ENCODE measurements around the gene PRPF38A. TPM values are rescaled to one million over a fixed set of nuclear protein-coding genes. Genes with fewer than 3 reads are reported as not detected.

PRPF38A gene
- total RNA-seq, 1 donor, result 12.4 TPM

DNA sequence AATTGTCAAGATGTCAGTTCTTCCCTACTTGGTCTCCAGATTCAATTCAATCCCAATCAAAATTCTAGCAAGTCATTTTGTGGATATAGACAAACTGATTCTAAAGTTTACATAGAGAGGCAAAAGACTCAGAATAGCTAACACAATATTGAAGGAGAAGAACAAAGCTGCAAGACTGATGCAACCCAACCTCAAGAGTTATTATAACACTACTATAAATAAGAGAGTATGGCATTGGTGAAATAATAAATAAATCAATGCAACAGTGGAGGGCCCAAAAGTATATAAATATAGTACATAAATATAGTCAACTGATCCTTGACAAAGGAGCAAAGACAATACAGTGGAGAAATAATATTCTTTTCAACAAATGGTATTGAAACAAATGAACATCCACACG lies 49.7 kb downstream of the PRPF38A start:
- DNase-seq (ENCODE audit: low read depth), result peak; percentile 7

DNA sequence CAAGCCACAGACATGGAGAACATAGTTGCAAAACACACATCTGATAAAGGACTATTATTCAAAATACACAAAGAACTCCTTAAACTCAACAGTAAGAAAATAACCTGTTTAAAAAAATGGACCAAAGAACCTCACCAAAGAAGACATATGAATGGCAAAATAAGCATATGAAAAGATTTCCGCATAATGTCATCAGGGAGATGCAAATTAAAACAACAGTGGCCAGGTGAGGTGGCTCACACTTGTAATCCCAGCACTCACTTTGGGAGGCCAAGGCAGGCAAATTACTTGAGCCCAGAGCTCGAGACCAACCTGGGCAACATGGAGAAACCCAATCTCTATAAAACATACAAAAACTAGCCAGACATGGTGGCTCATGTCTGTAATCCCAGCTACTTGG lies 50.4 kb downstream of the PRPF38A start:
- TF ChIP-seq, protein P1, sequence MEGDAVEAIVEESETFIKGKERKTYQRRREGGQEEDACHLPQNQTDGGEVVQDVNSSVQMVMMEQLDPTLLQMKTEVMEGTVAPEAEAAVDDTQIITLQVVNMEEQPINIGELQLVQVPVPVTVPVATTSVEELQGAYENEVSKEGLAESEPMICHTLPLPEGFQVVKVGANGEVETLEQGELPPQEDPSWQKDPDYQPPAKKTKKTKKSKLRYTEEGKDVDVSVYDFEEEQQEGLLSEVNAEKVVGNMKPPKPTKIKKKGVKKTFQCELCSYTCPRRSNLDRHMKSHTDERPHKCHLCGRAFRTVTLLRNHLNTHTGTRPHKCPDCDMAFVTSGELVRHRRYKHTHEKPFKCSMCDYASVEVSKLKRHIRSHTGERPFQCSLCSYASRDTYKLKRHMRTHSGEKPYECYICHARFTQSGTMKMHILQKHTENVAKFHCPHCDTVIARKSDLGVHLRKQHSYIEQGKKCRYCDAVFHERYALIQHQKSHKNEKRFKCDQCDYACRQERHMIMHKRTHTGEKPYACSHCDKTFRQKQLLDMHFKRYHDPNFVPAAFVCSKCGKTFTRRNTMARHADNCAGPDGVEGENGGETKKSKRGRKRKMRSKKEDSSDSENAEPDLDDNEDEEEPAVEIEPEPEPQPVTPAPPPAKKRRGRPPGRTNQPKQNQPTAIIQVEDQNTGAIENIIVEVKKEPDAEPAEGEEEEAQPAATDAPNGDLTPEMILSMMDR (IDR thresholded peaks at IDR 0.05; ENCODE audit: insufficient read depth, low read length), result no peak
- H3K4me3 ChIP-seq (ENCODE audit: low read depth, low read length), result no peak overlapping the region
- no peak for DNase-seq (ENCODE audit: low read depth)

More for the DNA sequence above, 49.7 kb downstream of the PRPF38A start:
- H3K4me3 ChIP-seq (ENCODE audit: low read depth, low read length), result no peak overlapping the region
- TF ChIP-seq, protein P1 (IDR thresholded peaks at IDR 0.05; ENCODE audit: insufficient read depth, low read length), result no peak

DNA sequence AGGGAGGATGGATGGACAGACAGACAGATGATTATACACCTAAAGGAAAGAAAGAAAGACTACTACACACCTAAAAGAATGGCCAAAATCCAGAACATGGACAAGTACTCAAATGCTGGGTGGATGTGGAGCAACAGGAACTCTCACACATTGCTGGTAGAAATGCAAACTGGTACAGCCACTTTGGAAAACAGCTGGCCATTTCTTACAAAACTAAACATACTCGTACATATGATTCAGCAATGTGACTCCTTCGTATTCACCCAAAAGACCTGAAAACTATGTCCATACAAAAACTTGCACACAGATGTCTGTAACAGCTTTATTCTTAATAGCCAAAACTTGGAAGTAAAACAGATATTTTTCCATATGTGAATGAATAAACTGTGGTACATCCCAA lies 51.3 kb downstream of the PRPF38A start:
- DNase-seq (ENCODE audit: low read depth), result no peak
- TF ChIP-seq, protein P1 (IDR thresholded peaks at IDR 0.05; ENCODE audit: insufficient read depth, low read length), result no peak
- no peak overlapping the region for H3K4me3 ChIP-seq (ENCODE audit: low read depth, low read length)

DNA sequence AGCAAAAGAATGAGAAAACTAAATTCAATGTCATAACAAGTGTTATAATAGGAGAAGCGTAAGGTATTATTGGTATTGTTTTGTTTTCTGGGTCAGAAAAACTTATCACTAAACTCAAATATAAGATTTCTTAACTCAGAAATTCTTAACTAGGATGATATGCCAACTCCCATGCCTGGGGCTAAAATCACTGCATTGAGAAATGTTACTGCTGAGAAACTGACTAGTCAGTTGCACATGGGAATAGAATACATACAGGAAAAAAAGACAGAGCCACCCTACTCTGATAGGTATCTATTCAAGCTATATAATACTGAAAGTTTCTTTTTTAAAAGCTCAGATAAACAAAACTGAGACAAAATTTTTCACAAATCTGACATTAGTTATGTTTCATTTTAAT lies 56.3 kb downstream of the PRPF38A start:
- DNase-seq (ENCODE audit: low read depth), result peak; percentile 31
- no peak overlapping the region for H3K4me3 ChIP-seq (ENCODE audit: low read depth, low read length)
- TF ChIP-seq, protein P1 (IDR thresholded peaks at IDR 0.05; ENCODE audit: insufficient read depth, low read length), result no peak

DNA sequence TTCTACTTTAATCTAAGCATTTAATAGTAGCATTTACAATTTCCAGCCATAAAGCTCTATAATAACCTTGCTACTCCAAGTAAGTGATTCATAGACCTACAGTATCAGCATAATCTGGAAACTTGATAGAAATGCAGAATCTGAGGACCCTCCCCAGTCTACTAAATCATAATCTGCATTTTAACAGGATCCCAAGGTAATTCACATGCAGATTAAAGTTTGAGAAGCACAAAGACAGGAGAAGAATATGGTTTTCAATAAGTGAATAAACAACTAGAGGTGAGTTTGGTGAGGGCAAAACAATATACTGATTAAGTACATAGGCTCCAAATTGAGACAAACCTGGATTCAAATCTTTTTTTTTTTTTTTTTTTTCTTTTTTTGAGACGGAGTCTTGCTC lies 57.4 kb downstream of the PRPF38A start:
- no peak for DNase-seq (ENCODE audit: low read depth)
- TF ChIP-seq, protein P1 (IDR thresholded peaks at IDR 0.05; ENCODE audit: insufficient read depth, low read length), result no peak
- H3K4me3 ChIP-seq (ENCODE audit: low read depth, low read length), result no peak overlapping the region

DNA sequence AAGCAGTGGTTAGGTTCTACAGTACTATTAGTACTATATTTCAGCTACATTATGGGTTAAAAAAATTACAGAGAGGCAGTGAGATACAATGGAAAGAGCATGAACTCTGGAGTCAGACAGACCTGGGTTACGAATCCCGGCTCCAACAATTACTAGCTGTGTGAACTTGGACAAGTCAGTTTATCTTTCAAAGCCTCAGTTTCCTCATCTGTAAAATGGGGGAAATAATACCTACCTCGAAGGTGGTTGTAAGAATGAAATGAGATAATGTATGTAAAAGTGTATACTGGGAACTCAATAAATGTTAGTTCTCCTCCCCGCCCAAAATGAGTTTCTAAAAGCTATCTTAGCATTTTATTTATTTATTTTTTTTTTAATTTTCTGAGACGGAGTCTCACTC lies 59.5 kb downstream of the PRPF38A start:
- DNase-seq (ENCODE audit: low read depth), result no peak
- TF ChIP-seq, protein P1 (IDR thresholded peaks at IDR 0.05; ENCODE audit: insufficient read depth, low read length), result no peak
- no peak overlapping the region for H3K4me3 ChIP-seq (ENCODE audit: low read depth, low read length)

DNA sequence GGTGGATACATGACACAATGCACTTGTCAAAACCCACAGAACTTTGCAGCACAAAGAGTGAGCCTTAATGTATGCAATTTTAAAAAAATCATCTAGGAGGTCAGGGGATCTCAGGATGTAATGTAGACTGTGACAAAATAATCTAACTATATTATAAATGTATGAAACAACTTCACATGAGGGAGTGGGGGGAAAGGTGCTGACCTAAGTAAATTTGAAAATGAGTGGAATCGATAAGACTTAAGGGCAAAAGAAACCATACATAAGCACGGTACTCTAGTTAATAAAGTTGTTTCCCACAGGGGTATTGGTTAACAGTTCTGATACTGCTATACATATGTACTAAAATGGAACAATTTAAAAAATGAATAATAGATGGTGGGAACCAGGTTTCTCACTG lies 64.7 kb downstream of the PRPF38A start:
- no peak overlapping the region for H3K4me3 ChIP-seq (ENCODE audit: low read depth, low read length)
- TF ChIP-seq, protein P1 (IDR thresholded peaks at IDR 0.05; ENCODE audit: insufficient read depth, low read length), result no peak
- DNase-seq (ENCODE audit: low read depth), result no peak

Measured in fibroblast of the aortic adventitia (primary cell).